Liver (tissue), 9 donors: ENCODE measurements around the gene TFDP2. TPM values are rescaled to one million over a fixed set of nuclear protein-coding genes. Genes with fewer than 3 reads are reported as not detected.

Source experiments
- DNase-seq: peaks from one replicate; pipeline ENCODE4 v3.0.0-alpha.2; 2017; ENCODE audit warnings: low spot score
- H3K27ac ChIP-seq, 2 donors: one replicate each; pipeline ENCODE4 v1.7.0; 2013; ENCODE audit warnings: inconsistent platforms in 2 of 2, low read length in 2 of 2, control low read depth in 1 of 2, low read depth in 1 of 2, mild to moderate bottlenecking in 1 of 2
- H3K27me3 ChIP-seq, 4 donors: one replicate each; pipeline versions ENCODE4 v1.6.1 to v1.7.0; 2013; ENCODE audit warnings: low read length in 3 of 4, inconsistent platforms in 1 of 4, mild to moderate bottlenecking in 1 of 4, moderate library complexity in 1 of 4; ENCODE audit not compliant: control insufficient read depth in 4 of 4, insufficient read depth in 4 of 4
- H3K36me3 ChIP-seq, 4 donors: one replicate each; pipeline versions ENCODE4 v1.6.1 to v1.7.0; 2013; ENCODE audit warnings: low read length in 3 of 4, mild to moderate bottlenecking in 3 of 4, low read depth in 1 of 4, moderate library complexity in 1 of 4; ENCODE audit not compliant: control insufficient read depth in 4 of 4, insufficient read depth in 3 of 4
- H3K4me1 ChIP-seq, 4 donors: one replicate each; pipeline versions ENCODE4 v1.6.1 to v1.7.0; 2013; ENCODE audit warnings: low read length in 3 of 4, mild to moderate bottlenecking in 3 of 4, moderate library complexity in 1 of 4; ENCODE audit not compliant: control insufficient read depth in 4 of 4, insufficient read depth in 4 of 4
- H3K4me3 ChIP-seq, 3 donors: one replicate each; pipeline versions ENCODE4 v1.6.1 to v1.7.0; 2013; ENCODE audit warnings: low read length in 3 of 3, control low read depth in 1 of 3, low read depth in 1 of 3, mild to moderate bottlenecking in 1 of 3
- H3K9ac ChIP-seq, 2 donors: one replicate each; pipeline ENCODE4 v1.7.0; 2013; ENCODE audit warnings: low read length in 2 of 2, mild to moderate bottlenecking in 2 of 2, moderate library complexity in 2 of 2, control low read depth in 1 of 2, low read depth in 1 of 2
- H3K9me3 ChIP-seq, 4 donors: one replicate each; pipeline versions ENCODE4 v1.6.1 to v1.7.0; 2013; ENCODE audit warnings: low read length in 3 of 4; ENCODE audit not compliant: control insufficient read depth in 4 of 4
- EGR1 ChIP-seq, 2 donors: IDR thresholded peaks; 2 replicates each; pipeline ENCODE4 v1.6.1; 2016 to 2018; ENCODE audit warnings: antibody characterized with exemption in 2 of 2, low read depth in 2 of 2
- FOXA1 ChIP-seq: IDR thresholded peaks from 2 replicates; pipeline ENCODE4 v1.6.1; 2016; ENCODE audit warnings: antibody characterized with exemption
- FOXA2 ChIP-seq: IDR thresholded peaks from 2 replicates; pipeline ENCODE4 v1.6.1; 2016; ENCODE audit warnings: antibody characterized with exemption
- GABPA ChIP-seq, 2 donors: IDR thresholded peaks in 1 of 2; conservative IDR thresholded peaks in 1 of 2; 2 replicates each; pipeline ENCODE4 v1.6.1; 2016; ENCODE audit warnings: antibody characterized with exemption in 2 of 2, mild to moderate bottlenecking in 1 of 2, moderate library complexity in 1 of 2
- JUND ChIP-seq, 2 donors: IDR thresholded peaks; 2 replicates each; pipeline ENCODE4 v1.6.1; 2016; ENCODE audit warnings: antibody characterized with exemption in 2 of 2
- NR2F2 ChIP-seq: IDR thresholded peaks from 2 replicates; pipeline ENCODE4 v1.6.1; 2016; ENCODE audit warnings: antibody characterized with exemption
- RAD21 ChIP-seq, 2 donors: IDR thresholded peaks; 2 replicates each; pipeline ENCODE4 v1.6.1; 2016; ENCODE audit warnings: antibody characterized with exemption in 2 of 2, mild to moderate bottlenecking in 2 of 2
- REST ChIP-seq: IDR thresholded peaks from 2 replicates; pipeline ENCODE4 v1.6.1; 2016; ENCODE audit warnings: antibody characterized with exemption, mild to moderate bottlenecking
- TAF1 ChIP-seq: conservative IDR thresholded peaks from 2 replicates; pipeline ENCODE4 v1.6.1; 2016; ENCODE audit warnings: antibody characterized with exemption, mild to moderate bottlenecking
- YY1 ChIP-seq: IDR thresholded peaks from 2 replicates; pipeline ENCODE4 v1.6.1; 2016; ENCODE audit warnings: antibody characterized with exemption, mild to moderate bottlenecking
- WGBS: extraction: QIAGEN DNeasy Blood & Tissue Kit; methylation state at CpG from one replicate; pipeline ENCODE4 v1.1.7; 2013; 5-methylcytosine and 5-hydroxymethylcytosine counted together
- polyA plus RNA-seq, 2 donors: library from polyadenylated mRNA; stranded (reverse) in 1 of 2; unstranded in 1 of 2; fragments of 200-250 nt in 1 of 2; fragments of >200 nt in 1 of 2; fragmentation: Nextera tagmentation in 1 of 2; extraction: Ambion mirVana in 1 of 2; gene quantifications; one replicate each; pipeline versions ENCODE4 v1.2.1 to v1.2.3, GENCODE V29; 2013 to 2015
- total RNA-seq, 2 donors: library from RNA; depleted of rRNA; stranded (reverse); fragments of >200 nt; gene quantifications; one replicate each; pipeline ENCODE4 v1.2.3, GENCODE V29; 2014
- TF ChIP-seq, protein P1 (sequence below): fragments of 150-350 bp; IDR thresholded peaks from 2 replicates; pipeline ENCODE4 v1.5.1; 2017; ENCODE audit warnings: improper control_type of control experiment, low read depth, low read length; ENCODE audit not compliant: missing input control
- TF ChIP-seq, protein P2 (sequence below): IDR thresholded peaks from 2 replicates; pipeline ENCODE4 v1.6.1; 2016; ENCODE audit warnings: antibody characterized with exemption
- donor health status: healthy.
- donor health status: healthy.
- donor health status: healthy.
- donor health status: healthy.
- donor health status: healthy.

TFDP2 gene
- total and polyA plus RNA-seq, 4 donors, result 8.0 to 52.0 (median 29.7) TPM

- Histone ChIP-seq H3K36me3 (no peaks in the 10 kb centered on the region), H3K9ac (no peak overlapping the region), H3K4me1 (peaks cover 0 to 7% (median 1%) of the 10 kb centered on the region in 4 donors), H3K27ac (no peak overlapping the region), H3K9me3 (no peaks in the 10 kb centered on the region), H3K4me3 (no peak overlapping the region), H3K27me3 (no peaks in the 10 kb centered on the region)
- TF ChIP-seq JUND (IDR thresholded peaks at IDR 0.05) (no peak), FOXA2 (no peak), FOXA1 (no peak), REST (no peak), EGR1 (IDR thresholded peaks at IDR 0.05; ENCODE audit: low read depth in 2 of 2) (no peak), YY1 (no peak), TAF1 (no peak), GABPA (IDR thresholded peaks at IDR 0.05 in 1 of 2, conservative IDR thresholded peaks at IDR 0.05 in 1 of 2) (no peak), RAD21 (IDR thresholded peaks at IDR 0.05) (no peak)
- TF ChIP-seq, protein P1, sequence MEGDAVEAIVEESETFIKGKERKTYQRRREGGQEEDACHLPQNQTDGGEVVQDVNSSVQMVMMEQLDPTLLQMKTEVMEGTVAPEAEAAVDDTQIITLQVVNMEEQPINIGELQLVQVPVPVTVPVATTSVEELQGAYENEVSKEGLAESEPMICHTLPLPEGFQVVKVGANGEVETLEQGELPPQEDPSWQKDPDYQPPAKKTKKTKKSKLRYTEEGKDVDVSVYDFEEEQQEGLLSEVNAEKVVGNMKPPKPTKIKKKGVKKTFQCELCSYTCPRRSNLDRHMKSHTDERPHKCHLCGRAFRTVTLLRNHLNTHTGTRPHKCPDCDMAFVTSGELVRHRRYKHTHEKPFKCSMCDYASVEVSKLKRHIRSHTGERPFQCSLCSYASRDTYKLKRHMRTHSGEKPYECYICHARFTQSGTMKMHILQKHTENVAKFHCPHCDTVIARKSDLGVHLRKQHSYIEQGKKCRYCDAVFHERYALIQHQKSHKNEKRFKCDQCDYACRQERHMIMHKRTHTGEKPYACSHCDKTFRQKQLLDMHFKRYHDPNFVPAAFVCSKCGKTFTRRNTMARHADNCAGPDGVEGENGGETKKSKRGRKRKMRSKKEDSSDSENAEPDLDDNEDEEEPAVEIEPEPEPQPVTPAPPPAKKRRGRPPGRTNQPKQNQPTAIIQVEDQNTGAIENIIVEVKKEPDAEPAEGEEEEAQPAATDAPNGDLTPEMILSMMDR, result no peak
- TF ChIP-seq, protein P2, sequence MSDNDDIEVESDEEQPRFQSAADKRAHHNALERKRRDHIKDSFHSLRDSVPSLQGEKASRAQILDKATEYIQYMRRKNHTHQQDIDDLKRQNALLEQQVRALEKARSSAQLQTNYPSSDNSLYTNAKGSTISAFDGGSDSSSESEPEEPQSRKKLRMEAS, result no peak
- WGBS, result 66% methylated on average over 3 of the region's 3 CpGs
- DNase-seq, result no peak
Measured at GRCh38 chr3:142029052-142029642, 120.2 kb downstream of the TFDP2 start.

- H3K27me3 ChIP-seq, result no peaks in the 10 kb centered on the region
- TF ChIP-seq, protein P2, result peak; percentile 40
- TF ChIP-seq RAD21 (IDR thresholded peaks at IDR 0.05), result peak in 1 of 2 donors; percentile 16
- TF ChIP-seq, protein P1, result peak; percentile 20
- TF ChIP-seq NR2F2, result no peak
- H3K4me1 ChIP-seq, result peaks cover 0 to 7% (median 1%) of the 10 kb centered on the region in 4 donors
- peak overlapping the region; percentile 59 to 68 for H3K9ac ChIP-seq
- WGBS, result 4% methylated on average over 4 of the region's 4 CpGs
- H3K4me3 ChIP-seq, result peak overlapping the region; percentile 63 to 75 (median 74)
- H3K36me3 ChIP-seq, result no peaks in the 10 kb centered on the region
- no peak overlapping the region for H3K27ac ChIP-seq
- DNase-seq, result no peak
- H3K9me3 ChIP-seq, result no peaks in the 10 kb centered on the region
Measured at GRCh38 chr3:142028243-142028777, 121.0 kb downstream of the TFDP2 start.
